NCI-H446 (cell line): Measurements from ENCODE around the gene TM9SF1.
A peak's percentile ranks its signal among the peaks of the same experiment; 100 is the strongest.

ENCODE experiments used
- DNase-seq, 2 experiments: peaks; one replicate each; lab custom pipeline; 2025; lab: John Stamatoyannopoulos, UW

The TM9SF1 gene

GRCh38 chr14:24151404-24152080, 43.7 kb downstream of the TM9SF1 start:
- no peak for DNase-seq

DNA sequence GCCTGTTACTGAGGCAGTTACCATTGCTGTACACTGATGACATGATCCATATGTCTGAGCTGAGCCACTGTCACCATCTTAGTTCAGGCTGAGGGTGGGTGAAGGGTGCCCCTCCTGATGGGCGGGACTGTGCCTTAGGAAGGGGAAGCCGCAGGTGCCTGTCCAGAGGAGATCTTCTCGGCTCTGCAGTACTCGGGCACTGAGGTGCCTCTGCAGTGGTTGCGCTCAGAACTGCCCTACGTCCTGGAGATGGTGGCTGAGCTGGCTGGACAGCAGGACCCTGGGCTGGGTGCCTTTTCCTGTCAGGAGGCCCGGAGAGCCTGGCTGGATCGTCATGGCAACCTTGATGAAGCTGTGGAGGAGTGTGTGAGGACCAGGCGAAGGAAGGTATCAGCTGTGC, 44.2 kb downstream of the TM9SF1 start:
- DNase-seq, result no peak

DNA sequence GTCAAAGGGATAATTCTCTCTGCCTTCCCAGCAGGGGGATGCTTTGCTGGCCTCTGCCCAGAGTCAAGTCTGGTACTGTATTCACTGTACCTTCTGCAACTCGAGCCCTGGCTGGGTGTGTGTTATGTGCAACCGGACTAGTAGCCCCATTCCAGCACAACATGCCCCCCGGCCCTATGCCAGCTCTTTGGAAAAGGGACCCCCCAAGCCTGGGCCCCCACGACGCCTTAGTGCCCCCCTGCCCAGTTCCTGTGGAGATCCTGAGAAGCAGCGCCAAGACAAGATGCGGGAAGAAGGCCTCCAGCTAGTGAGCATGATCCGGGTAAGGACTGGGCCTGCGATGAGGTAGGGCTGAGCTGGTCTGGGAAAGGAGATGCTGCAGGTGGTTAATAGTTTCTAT, 44.7 kb downstream of the TM9SF1 start:
- no peak for DNase-seq

- DNase-seq, result no peak
Observed at GRCh38 chr14:24150061-24150460, 45.2 kb downstream of the TM9SF1 start.

GRCh38 chr14:24149302-24149969, 45.8 kb downstream of the TM9SF1 start:
- DNase-seq, result no peak

DNA sequence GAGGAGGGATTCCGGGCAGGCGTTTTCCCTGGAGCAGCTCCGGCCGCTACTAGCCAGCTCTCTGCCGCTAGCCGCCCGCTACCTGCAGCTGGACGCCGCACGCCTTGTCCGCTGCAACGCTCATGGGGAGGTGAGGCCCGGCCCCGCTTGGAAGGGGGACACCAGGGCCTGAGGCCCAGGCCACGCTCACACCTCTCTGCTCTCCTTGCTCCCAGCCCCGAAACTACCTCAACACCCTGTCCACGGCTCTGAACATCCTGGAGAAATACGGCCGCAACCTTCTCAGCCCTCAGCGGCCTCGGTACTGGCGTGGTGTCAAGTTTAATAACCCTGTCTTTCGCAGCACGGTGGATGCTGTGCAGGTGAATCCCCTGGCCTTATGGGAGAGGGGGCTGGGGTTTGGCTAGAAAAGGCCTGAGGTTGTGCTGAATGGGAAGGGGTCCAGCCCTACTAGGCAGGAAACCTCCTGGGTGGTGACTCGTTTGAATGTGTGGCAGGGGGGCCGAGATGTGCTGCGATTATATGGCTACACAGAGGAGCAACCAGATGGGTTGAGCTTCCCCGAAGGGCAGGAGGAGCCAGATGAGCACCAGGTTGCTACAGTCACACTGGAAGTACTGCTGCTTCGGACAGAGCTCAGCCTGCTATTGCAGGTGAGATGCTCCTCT, 47.3 kb downstream of the TM9SF1 start:
- DNase-seq, result no peak

DNA sequence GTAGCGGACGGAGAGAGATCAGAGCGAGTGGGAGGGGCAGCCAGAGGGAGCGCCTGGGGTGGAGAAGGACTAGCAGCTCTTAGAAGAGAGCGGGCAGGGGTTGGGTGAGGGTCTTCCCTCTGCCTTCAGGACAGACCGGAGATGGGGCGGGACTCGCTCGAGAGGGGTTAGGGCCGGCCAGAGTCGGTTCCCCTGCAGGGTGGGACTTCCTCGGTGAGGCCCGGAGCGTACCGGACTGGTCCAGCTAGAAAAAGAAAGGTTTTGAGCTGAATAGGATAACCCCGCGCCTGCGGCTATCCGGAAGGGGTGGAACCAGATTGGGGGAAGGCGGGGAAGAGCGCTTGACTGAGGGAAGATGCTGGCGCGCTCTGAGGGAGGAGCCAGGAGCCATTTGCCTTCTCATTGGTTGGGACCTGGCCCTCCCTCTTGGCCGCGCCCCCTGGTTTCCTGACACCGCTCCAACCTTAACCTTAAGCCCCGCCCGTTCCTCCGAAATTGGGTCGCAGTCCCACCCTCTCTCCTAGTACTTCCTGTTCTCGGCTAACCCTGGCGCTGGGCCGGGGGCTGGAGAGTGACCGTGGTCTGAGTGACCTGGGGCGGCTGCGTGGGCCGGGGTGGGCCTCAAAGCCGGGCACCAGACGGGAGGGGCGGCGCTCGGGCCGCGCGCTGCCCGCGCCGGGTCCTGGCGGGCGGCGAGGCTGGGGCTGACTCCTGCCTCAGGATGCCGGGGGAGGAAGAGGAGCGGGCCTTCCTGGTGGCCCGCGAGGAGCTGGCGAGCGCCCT, 48.1 kb downstream of the TM9SF1 start, which contains the start of gene RNF31:
Gene RNF31 (plus strand): TSS at position 521 of the 783 bp plus-strand sequence. CDS start 201 bp downstream, at position 722.
- DNase-seq, result peak; percentile 97 to 99

DNA sequence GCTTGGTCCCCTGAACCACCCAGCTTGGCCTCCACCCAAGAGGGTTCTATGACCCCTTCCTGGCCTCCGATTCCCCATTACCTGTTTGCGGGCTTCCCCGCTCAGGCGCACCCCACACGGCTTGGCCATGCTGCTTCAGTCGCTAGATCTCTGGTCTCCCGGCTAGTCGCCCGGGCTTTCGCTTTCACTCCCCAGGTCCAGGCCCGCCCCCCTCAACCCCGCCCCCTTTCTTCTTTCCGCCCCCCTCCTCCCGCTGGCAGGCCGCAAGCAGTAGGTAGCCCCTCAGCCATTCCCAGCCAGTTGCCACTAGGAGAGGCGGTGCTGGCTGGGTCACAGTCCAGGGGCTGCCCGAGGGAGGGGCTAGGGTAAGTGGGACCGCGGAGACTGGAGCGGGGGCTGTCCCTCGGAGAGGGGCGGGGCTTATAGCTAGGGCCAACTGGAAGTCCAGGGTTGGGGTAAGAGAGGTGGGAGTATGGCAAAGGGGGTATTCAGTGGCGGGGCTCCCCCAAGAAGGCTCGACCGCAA, 48.7 kb downstream of the TM9SF1 start, which contains the start of gene PSME2:
Gene PSME2 (minus strand): TSS at position 158 of the 525 bp plus-strand sequence. CDS start 29 bp downstream, at position 129.
- DNase-seq, result peak; percentile 96 to 98

DNA sequence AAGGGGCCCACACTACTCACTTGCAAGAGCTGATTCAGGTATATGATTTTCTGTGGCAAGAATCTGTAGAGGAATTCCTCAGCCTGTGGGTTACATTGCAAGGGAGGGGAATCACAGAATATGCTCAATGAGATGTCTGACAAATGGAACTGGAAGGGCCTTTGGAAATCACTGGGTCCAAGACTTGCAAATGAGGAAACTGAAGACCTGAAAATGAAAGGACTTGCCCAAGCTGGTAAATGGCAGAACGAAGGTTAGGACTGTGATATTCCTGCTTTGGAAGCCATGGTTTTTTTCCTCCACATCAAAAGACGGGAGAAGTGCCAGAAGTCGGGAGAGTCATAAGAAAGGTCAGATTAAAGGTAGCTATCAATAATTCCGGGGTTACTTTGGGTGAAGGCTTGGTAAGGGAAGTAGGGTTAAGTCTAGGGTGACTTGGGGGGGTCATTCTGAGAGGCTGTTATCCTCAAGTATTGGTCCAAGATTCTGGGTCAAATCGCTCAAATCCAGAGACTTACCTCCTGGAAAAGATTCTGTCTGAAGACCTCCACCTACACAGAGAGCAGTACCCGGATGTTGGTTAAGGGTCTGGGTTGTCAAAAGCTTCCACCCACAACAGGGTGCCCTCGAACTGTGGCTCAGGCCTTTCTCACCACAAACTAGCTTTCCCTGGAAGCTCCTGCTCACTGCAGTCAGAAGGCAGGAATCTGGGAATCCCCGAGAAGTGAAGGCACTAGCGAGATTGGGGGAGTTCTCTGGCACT, 49.4 kb downstream of the TM9SF1 start:
- DNase-seq, result no peak

- no peak for DNase-seq
Observed at GRCh38 chr14:24145219-24145618, 50.0 kb downstream of the TM9SF1 start.

GRCh38 chr14:24144451-24144850, 50.8 kb downstream of the TM9SF1 start:
- no peak for DNase-seq

DNA sequence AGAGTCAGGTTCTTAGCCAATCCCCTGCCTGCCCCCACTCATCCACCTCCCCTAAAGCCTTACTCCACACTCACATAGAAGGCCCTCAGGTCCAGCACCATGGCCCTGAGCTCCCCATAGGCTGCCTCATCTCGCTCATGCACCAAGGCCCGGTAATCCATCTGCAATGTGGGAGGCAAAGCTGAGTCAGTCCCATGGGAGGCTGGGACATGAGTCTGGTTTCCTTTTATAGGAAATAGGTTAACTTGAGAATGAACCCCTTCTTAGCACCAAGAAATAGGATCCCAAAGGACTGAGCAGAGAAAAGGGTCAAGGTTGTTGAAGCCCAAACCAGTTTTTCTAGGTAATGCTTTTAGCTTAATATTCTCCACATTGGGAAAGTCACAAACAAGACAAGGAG, 51.7 kb downstream of the TM9SF1 start:
- no peak for DNase-seq

DNA sequence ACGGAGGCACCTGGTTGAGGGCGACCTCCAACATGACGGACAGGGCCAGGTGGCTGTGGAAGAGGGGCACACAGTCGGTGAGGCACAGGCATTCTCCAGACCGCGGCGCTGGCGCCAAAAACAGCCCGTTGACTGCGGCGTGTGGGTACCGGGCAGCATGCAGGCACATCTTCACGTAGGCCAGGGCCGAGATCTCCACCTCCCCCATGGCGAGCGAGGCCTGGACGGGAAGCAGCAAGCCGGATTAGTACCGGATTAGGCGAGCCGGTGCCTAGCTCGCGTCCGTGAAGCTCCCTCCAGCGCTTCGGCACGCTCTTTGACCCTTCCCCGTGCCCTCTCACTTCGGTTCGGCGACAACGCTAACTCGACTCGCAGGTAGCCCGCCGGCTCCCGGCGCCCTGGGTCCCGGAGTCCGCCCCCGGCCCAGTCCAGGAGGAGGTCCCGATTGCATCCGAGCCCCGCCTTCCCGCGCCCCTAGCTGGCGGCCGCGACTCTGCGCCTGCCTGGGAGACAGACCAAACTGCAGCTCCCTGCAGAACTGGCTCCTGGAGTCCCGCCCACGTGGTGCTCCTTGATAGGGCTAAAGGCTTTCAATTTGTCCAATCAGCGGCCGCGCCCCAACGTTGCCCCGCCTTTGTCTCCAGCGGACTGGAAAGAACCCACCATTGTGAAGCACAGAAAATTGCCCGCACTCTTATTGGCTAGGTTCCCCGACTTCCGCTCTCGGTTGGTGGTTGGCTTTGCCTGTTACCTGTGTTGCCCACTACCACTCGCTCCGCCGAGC, 54.0 kb downstream of the TM9SF1 start, which contains the start of gene EMC9:
Gene EMC9 (minus strand): TSS at position 495 of the 784 bp plus-strand sequence. CDS start 287 bp downstream, at position 208.
- DNase-seq, result peak; percentile 99 to 100

- DNase-seq, result no peak
Observed at GRCh38 chr14:24139272-24139934, 55.8 kb downstream of the TM9SF1 start.
